ENCODE measurements around the gene UGT2A2.

GRCh38 chr4:69668680-69669079 lies 29.2 kb upstream of the UGT2A2 start:
- no peak for TF ChIP-seq POLR2A (IDR thresholded peaks at IDR 0.05)
- TF ChIP-seq CTCF (IDR thresholded peaks at IDR 0.05): no peak

All from Peyer's patch (tissue), 4 donors.